Vagina (tissue), 2 donors: ENCODE measurements around the gene KCNH1. TPM values are rescaled to one million over a fixed set of nuclear protein-coding genes. Genes with fewer than 3 reads are reported as not detected.
A peak's percentile ranks its signal among the peaks of the same experiment; 100 is the strongest.

Source experiments
- DNase-seq, 2 donors: peaks; one replicate each; pipeline ENCODE4 v3.0.0-alpha.2; 2017; ENCODE audit errors: extremely low spot score in 2 of 2
- H3K27ac ChIP-seq: fragments of 200-600 bp; sonication (generic); one replicate; pipeline ENCODE4 v1.5.1; 2019
- H3K27me3 ChIP-seq: fragments of 200-600 bp; sonication (generic); one replicate; pipeline ENCODE4 v1.5.1; 2019
- H3K36me3 ChIP-seq, 2 donors: fragments of 200-600 bp; sonication (generic); one replicate each; pipeline ENCODE4 v1.5.1; 2017 to 2019
- H3K4me1 ChIP-seq: fragments of 200-600 bp; sonication (generic); one replicate; pipeline ENCODE4 v1.5.1; 2019
- H3K4me3 ChIP-seq, 2 donors: fragments of 200-600 bp; sonication (generic); 1 replicate in 1 of 2; 2 replicates in 1 of 2; pipeline ENCODE4 v1.5.1; 2016 to 2019
- H3K9me3 ChIP-seq: fragments of 200-600 bp; sonication (generic); one replicate; pipeline ENCODE4 v1.5.1; 2019
- POLR2A ChIP-seq, 2 donors: fragments of 450-650 bp; IDR thresholded peaks; one replicate each; pipeline ENCODE4 v1.6.1; 2017; ENCODE audit warnings: antibody characterized with exemption in 2 of 2, mild to moderate bottlenecking in 2 of 2, moderate library complexity in 2 of 2
- POLR2AphosphoS5 ChIP-seq, 2 donors: sonication (generic); formaldehyde crosslinking; IDR thresholded peaks; one replicate each; pipeline ENCODE4 v1.9.0; 2017; ENCODE audit warnings: antibody characterized with exemption in 2 of 2, mild to moderate bottlenecking in 2 of 2, low read depth in 1 of 2; ENCODE audit not compliant: insufficient read depth in 1 of 2
- intact Hi-C: fragments of 100-400 bp; cut with DNase I; formaldehyde crosslinking; loops from one replicate; pipeline ENCODE4 v1.15.1; 2023
- total RNA-seq: library from RNA; depleted of rRNA; stranded (reverse); fragments of >200 nt; gene quantifications from one replicate; pipeline ENCODE4 v1.2.3, GENCODE V29; 2016
- TF ChIP-seq, protein P1 (sequence below), 3 experiments: fragments of 450-650 bp in 2 of 3; fragments of 200-600 bp in 1 of 3; sonication (generic) in 1 of 3; IDR thresholded peaks; one replicate each; pipeline ENCODE4 v1.5.1; 2017 to 2019; ENCODE audit warnings: antibody characterized with exemption in 3 of 3, mild to moderate bottlenecking in 2 of 3, moderate library complexity in 2 of 3

Gene KCNH1
- total RNA-seq, 1 donor from 2014 or later: 3.9 TPM

DNA sequence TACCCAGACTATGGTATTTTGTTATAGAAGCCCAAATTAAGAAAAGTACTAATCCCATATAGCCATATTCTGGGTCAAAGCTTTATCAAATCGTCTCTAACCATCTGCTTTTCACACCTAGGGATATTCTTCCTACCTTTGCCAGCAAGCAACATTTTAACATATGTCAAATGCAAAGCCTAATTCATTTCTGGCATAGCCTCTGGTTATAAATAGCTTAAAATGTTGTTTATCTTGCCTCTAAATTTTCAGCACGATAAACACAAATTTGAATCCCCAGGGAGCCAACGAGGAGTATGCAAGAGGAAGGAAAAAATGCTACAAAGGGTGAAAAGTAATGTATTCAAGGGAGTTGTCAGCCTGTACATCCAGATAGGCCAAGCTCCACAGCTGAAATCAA lies 357.2 kb downstream of the KCNH1 start:
- H3K27me3 ChIP-seq: no peaks in the 10 kb centered on the region
- H3K27ac ChIP-seq: no peak overlapping the region
- no peak overlapping the region for H3K4me3 ChIP-seq
- no peaks in the 10 kb centered on the region for H3K36me3 ChIP-seq
- TF ChIP-seq POLR2AphosphoS5 (IDR thresholded peaks at IDR 0.05; ENCODE audit: insufficient read depth in 1 of 2, low read depth in 1 of 2): no peak
- no peak for TF ChIP-seq POLR2A (IDR thresholded peaks at IDR 0.05)
- intact Hi-C loops: no loop called here
- H3K9me3 ChIP-seq: no peaks in the 10 kb centered on the region
- no peaks in the 10 kb centered on the region for H3K4me1 ChIP-seq
- no peak for DNase-seq

DNA sequence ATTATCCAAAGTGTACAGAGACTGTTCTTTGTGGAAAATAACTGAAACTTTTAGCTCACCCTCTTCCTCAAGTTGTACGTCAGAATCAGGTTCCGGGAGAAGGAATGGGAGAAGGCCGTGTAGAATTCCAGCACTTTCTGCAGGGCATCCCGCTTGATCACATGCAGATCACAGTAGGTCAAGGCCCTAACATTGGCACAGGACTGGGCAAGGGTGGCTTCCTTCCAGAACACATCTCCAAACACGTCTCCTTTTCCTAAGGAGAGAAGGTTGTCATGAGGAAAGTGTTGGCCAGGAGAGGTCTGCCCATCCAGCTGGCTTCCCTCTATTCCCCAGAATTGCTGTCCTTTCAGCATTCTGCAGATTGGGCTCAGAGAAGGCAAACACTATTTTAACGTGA lies 358.7 kb downstream of the KCNH1 start:
- intact Hi-C loops: no loop called here
- H3K36me3 ChIP-seq: no peaks in the 10 kb centered on the region
- no peak overlapping the region for H3K27ac ChIP-seq
- no peaks in the 10 kb centered on the region for H3K4me1 ChIP-seq
- no peak for DNase-seq
- H3K27me3 ChIP-seq: no peaks in the 10 kb centered on the region
- no peak for TF ChIP-seq POLR2AphosphoS5 (IDR thresholded peaks at IDR 0.05; ENCODE audit: insufficient read depth in 1 of 2, low read depth in 1 of 2)
- TF ChIP-seq POLR2A (IDR thresholded peaks at IDR 0.05): no peak
- TF ChIP-seq, protein P1, sequence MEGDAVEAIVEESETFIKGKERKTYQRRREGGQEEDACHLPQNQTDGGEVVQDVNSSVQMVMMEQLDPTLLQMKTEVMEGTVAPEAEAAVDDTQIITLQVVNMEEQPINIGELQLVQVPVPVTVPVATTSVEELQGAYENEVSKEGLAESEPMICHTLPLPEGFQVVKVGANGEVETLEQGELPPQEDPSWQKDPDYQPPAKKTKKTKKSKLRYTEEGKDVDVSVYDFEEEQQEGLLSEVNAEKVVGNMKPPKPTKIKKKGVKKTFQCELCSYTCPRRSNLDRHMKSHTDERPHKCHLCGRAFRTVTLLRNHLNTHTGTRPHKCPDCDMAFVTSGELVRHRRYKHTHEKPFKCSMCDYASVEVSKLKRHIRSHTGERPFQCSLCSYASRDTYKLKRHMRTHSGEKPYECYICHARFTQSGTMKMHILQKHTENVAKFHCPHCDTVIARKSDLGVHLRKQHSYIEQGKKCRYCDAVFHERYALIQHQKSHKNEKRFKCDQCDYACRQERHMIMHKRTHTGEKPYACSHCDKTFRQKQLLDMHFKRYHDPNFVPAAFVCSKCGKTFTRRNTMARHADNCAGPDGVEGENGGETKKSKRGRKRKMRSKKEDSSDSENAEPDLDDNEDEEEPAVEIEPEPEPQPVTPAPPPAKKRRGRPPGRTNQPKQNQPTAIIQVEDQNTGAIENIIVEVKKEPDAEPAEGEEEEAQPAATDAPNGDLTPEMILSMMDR (IDR thresholded peaks at IDR 0.05): no peak
- no peaks in the 10 kb centered on the region for H3K9me3 ChIP-seq
- H3K4me3 ChIP-seq: no peak overlapping the region

DNA sequence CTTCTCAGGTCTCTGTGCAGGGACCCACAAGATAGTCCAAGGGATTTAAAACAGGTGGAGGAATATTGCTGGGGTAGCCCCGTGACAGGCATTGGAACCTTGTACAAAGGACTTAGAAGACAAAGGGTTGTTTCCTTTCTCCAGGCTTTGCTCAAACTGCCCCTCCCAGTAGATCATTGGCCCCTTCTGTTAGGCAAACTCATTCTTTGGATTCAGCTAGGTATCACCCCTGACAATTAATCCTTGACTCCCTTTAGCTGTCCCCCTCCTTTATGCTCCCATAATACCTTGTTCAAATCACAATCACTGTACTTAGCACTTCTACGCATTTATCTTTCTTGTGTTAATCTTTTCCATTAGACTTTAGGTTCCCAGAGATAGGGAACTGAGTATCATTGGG lies 360.5 kb downstream of the KCNH1 start:
- no peaks in the 10 kb centered on the region for H3K27me3 ChIP-seq
- intact Hi-C loops: no loop called here
- peak in 1 of 2 donors; percentile 42 for DNase-seq
- TF ChIP-seq, protein P1 (IDR thresholded peaks at IDR 0.05): no peak
- TF ChIP-seq POLR2AphosphoS5 (IDR thresholded peaks at IDR 0.05; ENCODE audit: insufficient read depth in 1 of 2, low read depth in 1 of 2): no peak
- TF ChIP-seq POLR2A (IDR thresholded peaks at IDR 0.05): no peak
- no peaks in the 10 kb centered on the region for H3K9me3 ChIP-seq
- H3K27ac ChIP-seq: no peak overlapping the region
- no peaks in the 10 kb centered on the region for H3K4me1 ChIP-seq
- no peak overlapping the region for H3K4me3 ChIP-seq
- no peaks in the 10 kb centered on the region for H3K36me3 ChIP-seq

DNA sequence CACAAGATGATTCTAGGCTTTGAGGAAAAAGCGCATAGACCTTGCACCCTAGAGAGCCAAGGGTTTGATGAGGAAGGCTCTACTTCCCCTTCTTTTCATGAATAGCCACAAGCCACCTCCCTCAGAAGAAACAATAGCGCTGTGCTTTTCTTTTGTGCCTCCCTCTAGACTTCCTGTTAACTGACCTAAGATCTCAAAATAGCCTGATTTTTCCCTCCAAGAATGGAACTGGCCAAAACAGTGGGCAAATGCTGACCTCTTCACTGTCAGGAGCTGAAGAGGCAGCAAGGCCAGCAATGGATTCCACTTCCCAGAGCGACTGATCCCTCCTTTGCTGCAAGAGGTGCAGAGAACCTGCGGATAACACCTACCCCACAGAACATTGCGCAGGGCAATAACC lies 362.8 kb downstream of the KCNH1 start:
- H3K9me3 ChIP-seq: no peaks in the 10 kb centered on the region
- intact Hi-C loops: no loop called here
- H3K4me1 ChIP-seq: no peaks in the 10 kb centered on the region
- DNase-seq: no peak
- H3K36me3 ChIP-seq: no peaks in the 10 kb centered on the region
- H3K27me3 ChIP-seq: no peaks in the 10 kb centered on the region
- H3K4me3 ChIP-seq: no peak overlapping the region
- TF ChIP-seq POLR2A (IDR thresholded peaks at IDR 0.05) (no peak), POLR2AphosphoS5 (IDR thresholded peaks at IDR 0.05; ENCODE audit: insufficient read depth in 1 of 2, low read depth in 1 of 2) (no peak)
- TF ChIP-seq, protein P1 (IDR thresholded peaks at IDR 0.05): no peak
- no peak overlapping the region for H3K27ac ChIP-seq

DNA sequence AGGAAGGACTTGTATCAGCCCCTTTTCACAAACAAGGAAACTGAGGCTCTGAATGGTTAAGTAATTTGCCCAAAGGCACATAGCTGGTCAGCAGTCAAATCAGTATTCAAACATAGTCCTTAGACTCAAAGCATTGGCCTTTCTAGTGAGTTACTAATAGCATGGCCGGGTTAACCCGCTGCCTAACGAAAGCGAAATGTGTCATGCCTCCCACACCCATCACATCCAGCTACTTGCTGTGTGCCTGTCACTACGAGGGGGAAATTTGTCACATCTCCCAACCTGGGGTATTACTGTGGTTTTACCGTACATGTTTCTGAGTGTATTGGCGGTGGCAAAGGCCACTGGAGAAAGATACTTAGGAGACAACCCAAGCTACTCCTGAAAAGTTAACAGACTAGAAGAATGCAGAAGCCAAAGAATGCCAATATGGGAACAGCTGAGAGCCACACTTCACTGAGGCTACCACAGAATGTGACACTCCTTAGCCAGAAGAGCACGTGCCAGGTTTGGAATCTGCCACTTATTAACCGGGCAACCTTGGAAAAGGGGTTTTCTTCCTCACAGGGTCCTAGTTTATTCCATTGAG lies 363.5 kb downstream of the KCNH1 start:
- H3K4me1 ChIP-seq: no peaks in the 10 kb centered on the region
- DNase-seq: no peak
- no peaks in the 10 kb centered on the region for H3K9me3 ChIP-seq
- no peak for TF ChIP-seq POLR2A (IDR thresholded peaks at IDR 0.05)
- TF ChIP-seq POLR2AphosphoS5 (IDR thresholded peaks at IDR 0.05; ENCODE audit: insufficient read depth in 1 of 2, low read depth in 1 of 2): no peak
- TF ChIP-seq, protein P1 (IDR thresholded peaks at IDR 0.05): no peak
- H3K27ac ChIP-seq: no peak overlapping the region
- no peaks in the 10 kb centered on the region for H3K27me3 ChIP-seq
- no peak overlapping the region for H3K4me3 ChIP-seq
- no peaks in the 10 kb centered on the region for H3K36me3 ChIP-seq
- intact Hi-C loops: no loop called here
